Retina (tissue), 1 donor: ENCODE data around the gene RBM28.

Source experiments
- DNase-seq: peaks from one replicate; pipeline ENCODE4 v3.0.0-alpha.2; 2016

RBM28 gene

GRCh38 chr7:128257458-128257857, 86.2 kb downstream of the RBM28 start:
- DNase-seq: no peak

GRCh38 chr7:128255271-128255670, 88.4 kb downstream of the RBM28 start:
- no peak for DNase-seq

GRCh38 chr7:128254470-128254869, 89.2 kb downstream of the RBM28 start:
- DNase-seq: no peak

- DNase-seq: no peak
These were observed 90.0 kb downstream of the RBM28 start for GRCh38 chr7:128253701-128254100.

GRCh38 chr7:128251337-128251736, 92.4 kb downstream of the RBM28 start:
- DNase-seq: no peak
